ENCODE results near the gene CLINT1.

DNA sequence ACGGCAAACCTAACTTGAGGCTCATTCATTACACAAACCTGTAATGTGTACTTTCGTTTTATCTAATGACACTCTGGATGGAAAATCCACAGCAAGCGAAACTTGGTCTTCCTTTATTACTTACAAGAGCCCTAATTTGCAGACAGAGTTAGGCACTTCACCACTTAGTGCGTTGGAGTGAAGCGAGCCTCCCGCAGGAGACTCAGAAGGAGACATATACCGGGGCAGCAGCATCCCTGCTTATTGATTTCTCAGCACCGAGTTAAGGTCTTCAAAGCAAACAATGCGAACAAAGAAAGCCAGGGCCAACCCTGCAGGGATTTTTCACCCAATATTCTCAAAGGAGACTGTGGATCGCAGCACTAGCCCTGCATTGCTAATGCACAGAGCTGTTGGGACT is 86.8 kb downstream of the CLINT1 start:
- TF ChIP-seq POLR2A (IDR thresholded peaks at IDR 0.05; ENCODE audit: low read depth, low read length) = no peak
- TF ChIP-seq, protein P1, sequence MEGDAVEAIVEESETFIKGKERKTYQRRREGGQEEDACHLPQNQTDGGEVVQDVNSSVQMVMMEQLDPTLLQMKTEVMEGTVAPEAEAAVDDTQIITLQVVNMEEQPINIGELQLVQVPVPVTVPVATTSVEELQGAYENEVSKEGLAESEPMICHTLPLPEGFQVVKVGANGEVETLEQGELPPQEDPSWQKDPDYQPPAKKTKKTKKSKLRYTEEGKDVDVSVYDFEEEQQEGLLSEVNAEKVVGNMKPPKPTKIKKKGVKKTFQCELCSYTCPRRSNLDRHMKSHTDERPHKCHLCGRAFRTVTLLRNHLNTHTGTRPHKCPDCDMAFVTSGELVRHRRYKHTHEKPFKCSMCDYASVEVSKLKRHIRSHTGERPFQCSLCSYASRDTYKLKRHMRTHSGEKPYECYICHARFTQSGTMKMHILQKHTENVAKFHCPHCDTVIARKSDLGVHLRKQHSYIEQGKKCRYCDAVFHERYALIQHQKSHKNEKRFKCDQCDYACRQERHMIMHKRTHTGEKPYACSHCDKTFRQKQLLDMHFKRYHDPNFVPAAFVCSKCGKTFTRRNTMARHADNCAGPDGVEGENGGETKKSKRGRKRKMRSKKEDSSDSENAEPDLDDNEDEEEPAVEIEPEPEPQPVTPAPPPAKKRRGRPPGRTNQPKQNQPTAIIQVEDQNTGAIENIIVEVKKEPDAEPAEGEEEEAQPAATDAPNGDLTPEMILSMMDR (conservative IDR thresholded peaks at IDR 0.05; ENCODE audit: low read depth, low read length) = no peak

Data from IMR-90 (cell line).